ENCODE measurements around the gene NDST4.

Gene NDST4

DNA sequence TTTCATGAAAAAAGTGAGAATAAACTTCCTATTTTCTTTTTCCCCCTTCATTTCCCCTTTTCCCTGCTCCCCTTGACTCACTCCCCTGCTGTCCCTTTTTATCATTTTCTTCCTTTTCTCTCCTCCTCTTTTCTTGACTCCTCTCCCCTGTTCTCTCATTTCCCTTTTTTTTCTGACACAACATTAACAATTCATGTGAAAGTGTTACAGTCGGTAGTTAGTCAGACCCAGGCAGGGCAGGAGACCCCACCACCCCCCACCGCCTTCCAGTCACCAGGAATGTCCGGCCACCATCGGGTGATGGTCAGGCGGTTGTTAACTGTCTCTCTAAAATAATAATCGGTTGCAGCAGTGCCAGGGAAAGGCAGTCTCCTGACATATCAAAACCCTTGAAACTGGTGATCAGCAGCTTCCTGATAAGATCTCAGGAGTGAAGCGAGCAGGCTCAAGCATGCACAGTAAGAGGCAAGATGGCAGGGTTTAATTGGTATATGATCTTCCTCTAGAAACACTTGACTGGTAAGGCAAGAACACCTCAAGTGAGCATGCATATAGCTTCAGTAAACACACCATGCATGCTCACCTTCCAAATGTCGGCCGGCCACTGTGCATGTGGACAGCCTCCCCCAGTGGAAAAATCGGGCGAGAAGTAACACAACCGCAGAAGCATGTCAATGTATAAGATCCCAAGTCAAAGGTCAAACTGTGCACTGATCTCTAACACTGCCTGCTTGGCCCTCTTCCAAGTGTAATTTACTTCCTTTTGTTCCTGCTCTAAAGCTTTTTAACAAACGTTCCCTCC, 191.4 kb downstream of the NDST4 start:
- ATAC-seq (ENCODE audit: insufficient read depth, low read depth) (no peak), DNase-seq (no peak)
- no peak overlapping the region for H2AFZ ChIP-seq (ENCODE audit: low read depth, low read length)
- H3K27ac ChIP-seq (ENCODE audit: low read length): no peak overlapping the region
- no peak overlapping the region for H3K4me3 ChIP-seq (ENCODE audit: low read depth in 1 of 2, low read length in 2 of 2)
- TF ChIP-seq EZH2 (IDR thresholded peaks at IDR 0.05; ENCODE audit: borderline replicate concordance, low read depth, low read length, severe bottlenecking): no peak
- TF ChIP-seq, protein P1, sequence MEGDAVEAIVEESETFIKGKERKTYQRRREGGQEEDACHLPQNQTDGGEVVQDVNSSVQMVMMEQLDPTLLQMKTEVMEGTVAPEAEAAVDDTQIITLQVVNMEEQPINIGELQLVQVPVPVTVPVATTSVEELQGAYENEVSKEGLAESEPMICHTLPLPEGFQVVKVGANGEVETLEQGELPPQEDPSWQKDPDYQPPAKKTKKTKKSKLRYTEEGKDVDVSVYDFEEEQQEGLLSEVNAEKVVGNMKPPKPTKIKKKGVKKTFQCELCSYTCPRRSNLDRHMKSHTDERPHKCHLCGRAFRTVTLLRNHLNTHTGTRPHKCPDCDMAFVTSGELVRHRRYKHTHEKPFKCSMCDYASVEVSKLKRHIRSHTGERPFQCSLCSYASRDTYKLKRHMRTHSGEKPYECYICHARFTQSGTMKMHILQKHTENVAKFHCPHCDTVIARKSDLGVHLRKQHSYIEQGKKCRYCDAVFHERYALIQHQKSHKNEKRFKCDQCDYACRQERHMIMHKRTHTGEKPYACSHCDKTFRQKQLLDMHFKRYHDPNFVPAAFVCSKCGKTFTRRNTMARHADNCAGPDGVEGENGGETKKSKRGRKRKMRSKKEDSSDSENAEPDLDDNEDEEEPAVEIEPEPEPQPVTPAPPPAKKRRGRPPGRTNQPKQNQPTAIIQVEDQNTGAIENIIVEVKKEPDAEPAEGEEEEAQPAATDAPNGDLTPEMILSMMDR (IDR thresholded peaks at IDR 0.05; ENCODE audit: borderline replicate concordance, extremely low read depth, low read length, poor library complexity, severe bottlenecking): no peak
- no peaks in the 10 kb centered on the region for H3K79me2 ChIP-seq (ENCODE audit: insufficient read depth, low read length)
- H3K4me2 ChIP-seq (ENCODE audit: insufficient read depth, low read length): no peak overlapping the region
- H3K9ac ChIP-seq (ENCODE audit: low read depth, low read length): no peak overlapping the region
- H3K36me3 ChIP-seq (ENCODE audit: insufficient read depth, low read length): no peaks in the 10 kb centered on the region
- no peaks in the 10 kb centered on the region for H3K9me3 ChIP-seq (ENCODE audit: insufficient read depth, low read length, severe bottlenecking)
- H4K20me1 ChIP-seq (ENCODE audit: insufficient read depth, low read length): no peaks in the 10 kb centered on the region
- no peaks in the 10 kb centered on the region for H3K4me1 ChIP-seq (ENCODE audit: insufficient read depth, low read length)
- no peaks in the 10 kb centered on the region for H3K27me3 ChIP-seq (ENCODE audit: insufficient read depth, low read length, poor library complexity)

GRCh38 chr4:114921191-114921590, 192.2 kb downstream of the NDST4 start:
- no peak for TF ChIP-seq EZH2 (IDR thresholded peaks at IDR 0.05; ENCODE audit: borderline replicate concordance, low read depth, low read length, severe bottlenecking)
- TF ChIP-seq, protein P1 (IDR thresholded peaks at IDR 0.05; ENCODE audit: borderline replicate concordance, extremely low read depth, low read length, poor library complexity, severe bottlenecking): no peak
- Histone ChIP-seq H3K36me3 (ENCODE audit: insufficient read depth, low read length) (no peaks in the 10 kb centered on the region), H3K27ac (ENCODE audit: low read length) (no peak overlapping the region), H3K9ac (ENCODE audit: low read depth, low read length) (no peak overlapping the region), H3K27me3 (ENCODE audit: insufficient read depth, low read length, poor library complexity) (no peaks in the 10 kb centered on the region), H3K9me3 (ENCODE audit: insufficient read depth, low read length, severe bottlenecking) (no peaks in the 10 kb centered on the region), H3K4me1 (ENCODE audit: insufficient read depth, low read length) (no peaks in the 10 kb centered on the region), H3K4me3 (ENCODE audit: low read depth in 1 of 2, low read length in 2 of 2) (no peak overlapping the region), H3K79me2 (ENCODE audit: insufficient read depth, low read length) (no peaks in the 10 kb centered on the region), H3K4me2 (ENCODE audit: insufficient read depth, low read length) (no peak overlapping the region), H2AFZ (ENCODE audit: low read depth, low read length) (no peak overlapping the region), H4K20me1 (ENCODE audit: insufficient read depth, low read length) (no peaks in the 10 kb centered on the region)
- ATAC-seq (ENCODE audit: insufficient read depth, low read depth) (no peak), DNase-seq (no peak)

DNA sequence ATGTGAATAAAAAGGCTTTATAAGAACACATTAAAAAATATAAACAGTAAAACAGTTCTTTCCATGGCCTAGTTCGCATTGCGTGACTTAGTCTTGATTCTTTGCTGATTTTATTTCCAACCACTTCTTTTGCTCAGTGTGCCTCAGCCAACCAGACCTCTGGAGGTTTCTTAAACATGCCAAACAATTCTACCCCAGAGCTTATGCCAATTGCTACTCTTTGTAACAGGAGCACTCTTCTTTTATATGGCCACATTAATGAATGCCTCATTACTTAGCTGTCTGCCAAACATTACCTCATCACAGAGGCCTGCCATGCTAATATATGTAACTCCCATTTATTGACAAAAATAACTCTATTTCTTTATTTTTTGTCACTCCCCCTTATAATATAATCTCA, 202.3 kb downstream of the NDST4 start:
- ATAC-seq (ENCODE audit: insufficient read depth, low read depth) (no peak), DNase-seq (no peak)
- Histone ChIP-seq H3K27ac (ENCODE audit: low read length) (no peak overlapping the region), H3K36me3 (ENCODE audit: insufficient read depth, low read length) (no peaks in the 10 kb centered on the region), H3K27me3 (ENCODE audit: insufficient read depth, low read length, poor library complexity) (no peaks in the 10 kb centered on the region), H2AFZ (ENCODE audit: low read depth, low read length) (no peak overlapping the region), H3K4me1 (ENCODE audit: insufficient read depth, low read length) (no peaks in the 10 kb centered on the region), H3K9me3 (ENCODE audit: insufficient read depth, low read length, severe bottlenecking) (no peaks in the 10 kb centered on the region), H3K4me3 (ENCODE audit: low read depth in 1 of 2, low read length in 2 of 2) (no peak overlapping the region), H3K9ac (ENCODE audit: low read depth, low read length) (no peak overlapping the region), H3K4me2 (ENCODE audit: insufficient read depth, low read length) (no peak overlapping the region), H4K20me1 (ENCODE audit: insufficient read depth, low read length) (no peaks in the 10 kb centered on the region), H3K79me2 (ENCODE audit: insufficient read depth, low read length) (no peaks in the 10 kb centered on the region)
- no peak for TF ChIP-seq EZH2 (IDR thresholded peaks at IDR 0.05; ENCODE audit: borderline replicate concordance, low read depth, low read length, severe bottlenecking)
- TF ChIP-seq, protein P1 (IDR thresholded peaks at IDR 0.05; ENCODE audit: borderline replicate concordance, extremely low read depth, low read length, poor library complexity, severe bottlenecking): no peak

Data from DND-41 (cell line).